SW 1271 (cell line): ENCODE results near the gene TMEM11.

Source experiments
- DNase-seq, 2 experiments: peaks; one replicate each; lab custom pipeline; 2025; lab: John Stamatoyannopoulos, UW

The TMEM11 gene

DNA sequence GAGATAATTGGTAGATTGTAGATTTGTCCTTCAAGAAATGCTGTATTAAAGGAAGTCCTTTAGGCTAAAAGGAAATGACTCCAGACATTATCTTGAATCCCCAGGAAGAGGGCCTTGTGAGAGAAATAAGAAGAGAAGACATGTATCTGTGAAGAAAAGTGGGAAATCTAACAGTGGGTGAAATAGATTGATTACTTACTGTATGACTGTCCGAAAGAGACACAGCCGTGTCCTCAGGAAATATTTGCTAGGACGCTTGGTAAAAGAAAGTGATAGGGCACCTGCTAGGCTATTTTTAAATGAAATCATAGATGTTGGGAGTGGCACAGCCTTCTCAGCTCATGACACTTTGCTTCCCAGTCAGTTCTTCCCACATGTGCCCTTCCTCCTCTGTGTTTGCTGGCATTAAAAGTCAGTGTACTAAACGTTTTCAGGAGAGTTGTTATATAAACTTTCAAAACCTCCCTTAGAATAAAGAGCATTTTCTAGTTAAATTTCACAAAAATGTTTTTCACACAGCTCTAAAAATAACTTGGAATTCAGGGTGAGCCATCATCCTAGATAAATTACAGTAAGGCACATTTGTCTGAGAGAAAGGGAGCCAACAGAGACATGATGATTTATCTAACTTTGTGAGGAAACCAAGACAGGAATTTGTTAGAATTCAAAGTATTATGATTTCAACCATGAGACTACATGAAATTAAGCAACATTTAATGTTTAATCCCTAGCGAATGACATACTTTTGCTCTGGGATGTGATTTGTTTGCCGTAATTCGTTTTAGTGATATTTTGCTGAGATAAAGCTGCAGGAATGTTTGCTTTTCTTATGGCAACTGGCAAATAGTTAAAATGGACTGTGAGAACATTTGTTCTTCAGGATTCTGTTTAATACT is 52.2 kb downstream of the TMEM11 start:
- DNase-seq = no peak

DNA sequence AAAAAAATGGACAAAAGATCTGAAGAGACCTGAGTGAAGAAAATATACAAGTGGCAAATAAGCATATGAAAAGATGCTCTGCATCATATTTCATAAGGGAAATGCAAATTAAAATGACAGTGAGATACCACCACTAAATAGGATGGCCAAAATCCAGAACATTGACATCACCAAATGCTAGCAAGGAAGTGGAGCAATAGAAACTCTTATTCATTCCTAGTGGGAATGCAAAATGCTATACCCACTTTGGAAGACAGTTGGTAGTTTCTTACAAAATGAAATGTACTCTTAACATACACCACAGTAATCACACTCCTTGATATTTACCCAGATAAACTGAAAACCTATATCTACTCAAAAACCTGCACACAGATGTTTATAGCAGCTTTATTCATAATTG is 53.6 kb downstream of the TMEM11 start:
- DNase-seq = no peak

DNA sequence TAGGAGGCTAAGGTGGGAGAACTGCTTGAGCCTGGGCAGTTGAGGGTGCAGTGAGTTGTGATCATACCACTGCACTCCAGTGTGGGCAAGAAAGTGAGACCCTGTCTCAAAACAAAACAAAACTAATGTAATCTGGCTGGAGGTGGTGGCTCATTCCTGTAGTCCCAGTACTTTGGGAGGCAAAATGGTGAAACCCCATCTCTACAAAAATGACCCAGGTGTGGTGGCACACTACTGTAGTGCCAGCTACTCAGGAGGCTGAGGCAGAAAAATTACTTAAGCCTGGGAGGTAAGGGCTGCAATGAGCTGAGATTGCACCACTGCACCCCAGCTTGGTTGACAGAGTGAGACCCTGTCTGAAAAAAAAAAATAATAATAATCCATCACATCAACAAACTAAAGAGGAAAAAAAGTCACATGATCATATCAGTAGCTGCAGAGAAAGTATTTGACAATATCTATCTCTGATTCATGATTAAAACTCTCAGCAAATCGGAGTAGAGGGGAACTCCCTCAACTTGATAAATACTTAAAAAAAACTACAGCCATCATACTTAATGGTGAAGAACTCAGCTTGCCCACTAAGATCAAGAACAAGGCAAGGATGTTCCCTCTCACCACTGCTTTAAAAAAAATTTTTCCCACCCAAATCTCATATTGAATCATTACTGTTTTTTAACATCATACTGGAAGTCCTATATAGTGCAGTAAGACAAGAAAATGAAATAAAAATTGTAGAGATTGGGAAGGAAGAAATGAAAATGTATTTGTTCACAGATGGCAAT is 56.2 kb downstream of the TMEM11 start:
- DNase-seq = no peak

DNA sequence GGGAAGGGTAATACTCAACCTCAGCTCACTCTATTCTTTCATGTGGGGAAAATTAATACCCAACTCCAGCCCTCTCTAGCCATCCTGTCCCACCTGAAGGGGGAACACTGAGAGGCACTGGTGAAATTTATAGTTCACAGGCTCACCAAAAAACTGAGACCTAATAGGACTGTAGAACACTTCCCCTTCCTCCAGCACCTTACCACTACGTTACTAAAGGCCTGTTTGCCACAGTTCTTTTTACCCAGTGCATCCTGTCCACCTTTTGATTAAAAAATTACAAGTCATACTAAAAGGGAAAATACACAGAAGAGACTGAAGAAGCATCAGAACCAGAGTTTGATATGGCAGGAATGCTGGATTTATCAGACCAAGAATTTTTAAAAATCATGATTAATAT is 61.2 kb downstream of the TMEM11 start:
- no peak for DNase-seq

DNA sequence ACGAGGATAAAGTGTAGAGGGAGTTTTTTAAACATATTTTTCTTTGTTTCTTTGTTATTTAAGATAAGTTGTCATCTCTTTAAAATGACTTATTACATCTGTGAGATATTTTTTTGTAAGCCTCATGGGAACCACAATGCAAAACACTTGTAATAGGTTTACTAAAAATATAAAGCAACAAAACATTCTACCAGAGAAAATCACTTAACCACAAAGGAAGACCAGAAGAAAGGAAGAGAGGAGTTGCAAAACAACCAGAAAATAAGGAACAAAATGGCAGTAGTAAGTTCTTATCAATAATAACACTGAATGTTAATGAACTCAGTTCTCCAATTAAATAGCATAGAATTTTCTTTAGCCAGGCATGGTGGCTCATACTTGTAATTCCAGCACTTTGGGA is 64.3 kb downstream of the TMEM11 start:
- no peak for DNase-seq
